Common myeloid progenitor, CD34-positive (primary cell): ENCODE measurements around the gene CAAP1.

Source experiments
- CTCF ChIA-PET: fragments of 350-600 bp; sonication (Branson Sonifier 250); formaldehyde crosslinking; loops from one replicate; lab custom pipeline; 2021; ENCODE audit warnings: antibody characterized with exemption; lab: Charles Lee
- POLR2A ChIA-PET: fragments of 350-600 bp; sonication (Branson Sonifier 250); formaldehyde crosslinking; loops from one replicate; lab custom pipeline; 2021; ENCODE audit warnings: antibody characterized with exemption; lab: Charles Lee
- DNase-seq, 3 donors: peaks; one replicate each; pipeline versions ENCODE4 v3.0.0 to v3.0.0-alpha.2; 2013
- H3K27ac ChIP-seq, 2 experiments: 1 replicate in 1 of 2; 2 replicates in 1 of 2; pipeline ENCODE4 v1.7.0; 2013; ENCODE audit warnings: inconsistent platforms in 2 of 2, low read length in 2 of 2, mild to moderate bottlenecking in 2 of 2, low read depth in 1 of 2, moderate library complexity in 1 of 2; ENCODE audit not compliant: severe bottlenecking in 2 of 2, insufficient read depth in 1 of 2, poor library complexity in 1 of 2
- H3K27me3 ChIP-seq, 5 experiments: replicated peaks in 2 of 5; 1 replicate in 3 of 5; 2 replicates in 2 of 5; pipeline versions ENCODE4 v1.6.1 to v1.7.0; 2013; ENCODE audit warnings: low read length in 4 of 5, mild to moderate bottlenecking in 2 of 5, moderate library complexity in 2 of 5, inconsistent platforms in 1 of 5; ENCODE audit not compliant: insufficient read depth in 5 of 5, control insufficient read depth in 4 of 5
- H3K36me3 ChIP-seq, 4 experiments: 1 replicate in 2 of 4; 2 replicates in 2 of 4; pipeline versions ENCODE4 v1.6.1 to v1.7.0; 2013; ENCODE audit warnings: low read length in 3 of 4, control low read depth in 1 of 4, mild to moderate bottlenecking in 1 of 4; ENCODE audit not compliant: control insufficient read depth in 4 of 4, insufficient read depth in 4 of 4
- H3K4me1 ChIP-seq, 4 experiments: 1 replicate in 3 of 4; 2 replicates in 1 of 4; pipeline versions ENCODE4 v1.6.1 to v1.7.1; 2013; ENCODE audit warnings: low read length in 3 of 4, mild to moderate bottlenecking in 3 of 4, control low read depth in 1 of 4, inconsistent platforms in 1 of 4, moderate library complexity in 1 of 4; ENCODE audit not compliant: control insufficient read depth in 4 of 4, insufficient read depth in 4 of 4; ENCODE audit errors: control extremely low read depth in 1 of 4
- H3K4me3 ChIP-seq, 7 experiments: 1 replicate in 4 of 7; 2 replicates in 3 of 7; pipeline versions ENCODE4 v1.5.1 to v1.7.0; 2013; ENCODE audit warnings: mild to moderate bottlenecking in 7 of 7, low read length in 6 of 7, moderate library complexity in 6 of 7, inconsistent platforms in 2 of 7, low read depth in 2 of 7, control low read depth in 1 of 7; ENCODE audit not compliant: insufficient read depth in 4 of 7, control insufficient read depth in 1 of 7; ENCODE audit errors: extremely low read depth in 1 of 7
- H3K9me3 ChIP-seq, 5 experiments: 1 replicate in 4 of 5; 2 replicates in 1 of 5; pipeline versions ENCODE4 v1.6.1 to v1.7.1; 2013; ENCODE audit warnings: low read length in 4 of 5, mild to moderate bottlenecking in 2 of 5, inconsistent platforms in 1 of 5, low read depth in 1 of 5, moderate library complexity in 1 of 5; ENCODE audit not compliant: control insufficient read depth in 4 of 5, insufficient read depth in 2 of 5; ENCODE audit errors: control extremely low read depth in 1 of 5
- WGBS: methylation state at CpG from one replicate; pipeline ENCODE4 v1.1.5; 2013; ENCODE audit not compliant: insufficient coverage; 5-methylcytosine and 5-hydroxymethylcytosine counted together

The CAAP1 gene

GRCh38 chr9:26811106-26811505, 81.5 kb downstream of the CAAP1 start:
- H3K9me3 ChIP-seq: peaks cover 0 to 3% (median 0%) of the 10 kb centered on the region in 5 experiments
- no peaks in the 10 kb centered on the region for H3K36me3 ChIP-seq
- H3K4me1 ChIP-seq: no peaks in the 10 kb centered on the region
- no peak overlapping the region for H3K27ac ChIP-seq
- POLR2A ChIA-PET: no interaction called here
- DNase-seq: no peak
- H3K27me3 ChIP-seq: no peaks in the 10 kb centered on the region
- no peak overlapping the region for H3K4me3 ChIP-seq
- CTCF ChIA-PET: no interaction called here

- WGBS: 100% methylated on average over 1 of the region's 1 CpG
- Histone ChIP-seq H3K27ac (no peak overlapping the region), H3K4me3 (no peak overlapping the region), H3K36me3 (no peaks in the 10 kb centered on the region), H3K9me3 (peaks cover 0 to 3% (median 0%) of the 10 kb centered on the region in 5 experiments), H3K4me1 (no peaks in the 10 kb centered on the region), H3K27me3 (no peaks in the 10 kb centered on the region)
- ChIA-PET CTCF (no interaction called here), POLR2A (no interaction called here)
- no peak for DNase-seq
Measured at GRCh38 chr9:26809795-26810194, 82.8 kb downstream of the CAAP1 start.

GRCh38 chr9:26807161-26807560, 85.4 kb downstream of the CAAP1 start:
- WGBS: 77% methylated on average over 3 of the region's 5 CpGs
- no peaks in the 10 kb centered on the region for H3K36me3 ChIP-seq
- H3K27me3 ChIP-seq: no peaks in the 10 kb centered on the region
- ChIA-PET POLR2A (no interaction called here), CTCF (no interaction called here)
- DNase-seq: no peak
- H3K4me1 ChIP-seq: no peaks in the 10 kb centered on the region
- H3K27ac ChIP-seq: no peak overlapping the region
- H3K9me3 ChIP-seq: peaks cover 0 to 3% (median 0%) of the 10 kb centered on the region in 5 experiments
- no peak overlapping the region for H3K4me3 ChIP-seq

- ChIA-PET CTCF (no interaction called here), POLR2A (no interaction called here)
- Histone ChIP-seq H3K9me3 (no peaks in the 10 kb centered on the region), H3K27me3 (peaks cover 0 to 2% (median 0%) of the 10 kb centered on the region in 5 experiments), H3K27ac (no peak overlapping the region), H3K4me1 (no peaks in the 10 kb centered on the region), H3K36me3 (no peaks in the 10 kb centered on the region), H3K4me3 (no peak overlapping the region)
- WGBS: no CpG with 5 or more reads among the region's 2 CpGs
- DNase-seq: no peak
Measured at GRCh38 chr9:26802921-26803320, 89.7 kb downstream of the CAAP1 start.

- no peaks in the 10 kb centered on the region for H3K9me3 ChIP-seq
- WGBS: 100% methylated on average over 3 of the region's 3 CpGs
- peaks cover 0 to 2% (median 0%) of the 10 kb centered on the region in 5 experiments for H3K27me3 ChIP-seq
- no peak overlapping the region for H3K27ac ChIP-seq
- H3K36me3 ChIP-seq: no peaks in the 10 kb centered on the region
- no peak overlapping the region for H3K4me3 ChIP-seq
- DNase-seq: no peak
- CTCF ChIA-PET: no interaction called here
- POLR2A ChIA-PET: no interaction called here
- H3K4me1 ChIP-seq: no peaks in the 10 kb centered on the region
Measured at GRCh38 chr9:26801772-26802171, 90.8 kb downstream of the CAAP1 start.

- ChIA-PET CTCF (no interaction called here), POLR2A (no interaction called here)
- Histone ChIP-seq H3K27ac (no peak overlapping the region), H3K4me3 (no peak overlapping the region), H3K9me3 (no peaks in the 10 kb centered on the region), H3K36me3 (no peaks in the 10 kb centered on the region), H3K27me3 (peaks cover 0 to 2% (median 0%) of the 10 kb centered on the region in 5 experiments), H3K4me1 (no peaks in the 10 kb centered on the region)
- no peak for DNase-seq
Measured at GRCh38 chr9:26800322-26800721, 92.3 kb downstream of the CAAP1 start.

- ChIA-PET CTCF (interaction anchor here (0.6 kb wide), 1 partner anchor 1483 kb away, joined by 4 read pairs; no protein-coding TSS in a partner anchor), POLR2A (no interaction called here)
- WGBS: 94% methylated on average over 4 of the region's 5 CpGs
- no peaks in the 10 kb centered on the region for H3K36me3 ChIP-seq
- peaks cover 0 to 2% (median 0%) of the 10 kb centered on the region in 5 experiments for H3K27me3 ChIP-seq
- no peak for DNase-seq
- H3K27ac ChIP-seq: no peak overlapping the region
- H3K4me3 ChIP-seq: no peak overlapping the region
- no peaks in the 10 kb centered on the region for H3K4me1 ChIP-seq
- no peaks in the 10 kb centered on the region for H3K9me3 ChIP-seq
Measured at GRCh38 chr9:26791274-26791673, 101.3 kb downstream of the CAAP1 start.
